ENCODE results near the gene SIK2.

The SIK2 gene

DNA sequence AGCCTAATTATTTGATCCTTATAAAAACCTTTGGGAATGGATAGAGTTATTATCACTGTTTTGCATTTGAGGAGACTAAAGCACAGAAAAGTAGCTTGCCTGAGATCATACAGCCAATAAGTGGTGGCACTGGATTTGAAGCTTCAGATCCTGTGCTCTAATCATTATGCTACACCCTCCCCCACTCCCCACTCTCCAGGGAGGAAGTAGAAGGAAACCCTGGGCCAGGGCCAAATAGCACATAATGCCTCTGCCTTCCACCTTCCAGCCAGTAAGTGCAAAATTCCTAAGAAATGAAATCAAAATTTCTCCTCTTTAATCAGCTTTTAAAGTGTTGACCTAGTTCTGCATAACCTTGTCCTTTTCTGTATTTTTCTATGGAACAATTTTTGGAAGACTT is 61.6 kb downstream of the SIK2 start:
- Histone ChIP-seq H3K27ac (replicated peaks) (no peak overlapping the region), H3K4me3 (replicated peaks; ENCODE audit: insufficient read depth, low read length) (no peak overlapping the region), H3K27me3 (ENCODE audit: insufficient read depth, poor library complexity, severe bottlenecking) (no peaks in the 10 kb centered on the region)
- peak in 1 of 2 experiments; percentile 8 for DNase-seq (ENCODE audit: low read depth in 1 of 2, low spot score in 1 of 2)
- TF ChIP-seq SPI1 (IDR thresholded peaks at IDR 0.05; ENCODE audit: borderline replicate concordance, low read depth) = peak; percentile 36; the same call in 1 of the 2 replicates
- TF ChIP-seq REST (IDR thresholded peaks at IDR 0.05; ENCODE audit: insufficient replicate concordance, low read depth) = no peak
- TF ChIP-seq CTCF (IDR thresholded peaks at IDR 0.05; ENCODE audit: insufficient read depth, low read length) = no peak
- TF ChIP-seq GABPA (IDR thresholded peaks at IDR 0.05; ENCODE audit: low read depth) = no peak
- TF ChIP-seq POLR2AphosphoS5 (IDR thresholded peaks at IDR 0.05; ENCODE audit: low read depth) = no peak

DNA sequence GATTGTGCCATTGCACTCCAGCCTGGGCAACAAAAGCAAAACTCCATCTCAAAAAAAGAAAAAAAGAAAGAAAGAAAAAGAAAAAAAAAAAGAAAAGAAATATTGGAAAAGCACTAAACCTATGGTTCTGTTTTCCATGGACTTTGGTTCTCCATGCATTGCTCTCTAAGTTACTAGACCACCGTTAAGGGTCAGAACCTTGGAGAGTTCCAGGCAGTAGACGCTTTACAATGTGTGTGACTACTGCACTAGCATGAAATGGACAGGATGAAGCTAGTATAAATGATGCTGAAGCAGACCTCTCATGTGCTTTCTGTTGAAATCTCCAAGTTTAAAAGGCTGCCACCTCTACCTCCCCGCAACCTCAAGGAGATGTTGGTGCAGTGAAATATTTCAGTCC is 63.5 kb downstream of the SIK2 start:
- DNase-seq (ENCODE audit: low read depth in 1 of 2, low spot score in 1 of 2) = peak in 1 of 2 experiments; percentile 5
- Histone ChIP-seq H3K27ac (replicated peaks) (no peak overlapping the region), H3K4me3 (replicated peaks; ENCODE audit: insufficient read depth, low read length) (no peak overlapping the region), H3K27me3 (ENCODE audit: insufficient read depth, poor library complexity, severe bottlenecking) (no peaks in the 10 kb centered on the region)
- TF ChIP-seq GABPA (IDR thresholded peaks at IDR 0.05; ENCODE audit: low read depth) (no peak), POLR2AphosphoS5 (IDR thresholded peaks at IDR 0.05; ENCODE audit: low read depth) (no peak), REST (IDR thresholded peaks at IDR 0.05; ENCODE audit: insufficient replicate concordance, low read depth) (peak; percentile 93)

- DNase-seq (ENCODE audit: low read depth in 1 of 2, low spot score in 1 of 2) = no peak
- Histone ChIP-seq H3K4me3 (replicated peaks; ENCODE audit: insufficient read depth, low read length) (no peak overlapping the region), H3K27me3 (ENCODE audit: insufficient read depth, poor library complexity, severe bottlenecking) (no peaks in the 10 kb centered on the region), H3K27ac (replicated peaks) (no peak overlapping the region)
- no peak for TF ChIP-seq SPI1 (IDR thresholded peaks at IDR 0.05; ENCODE audit: borderline replicate concordance, low read depth)
- no peak for TF ChIP-seq GABPA (IDR thresholded peaks at IDR 0.05; ENCODE audit: low read depth)
- no peak for TF ChIP-seq CTCF (IDR thresholded peaks at IDR 0.05; ENCODE audit: insufficient read depth, low read length)
- TF ChIP-seq POLR2AphosphoS5 (IDR thresholded peaks at IDR 0.05; ENCODE audit: low read depth) = no peak
- no peak for TF ChIP-seq REST (IDR thresholded peaks at IDR 0.05; ENCODE audit: insufficient replicate concordance, low read depth)
Observed at GRCh38 chr11:111668980-111669379, 66.7 kb downstream of the SIK2 start.
